ENCODE measurements around the gene MMP25.

The MMP25 gene

GRCh38 chr16:3045758-3046640, at the start of gene MMP25:
TSS of gene MMP25 (plus strand) at chr16:3046561. CDS start at chr16:3046918, 357 bp downstream.
- DNase-seq (ENCODE audit: low read depth in 3 of 3), result no peak

GRCh38 chr16:2999929-3000328, 46.4 kb upstream of the MMP25 start:
- DNase-seq (ENCODE audit: low read depth in 3 of 3), result no peak

GRCh38 chr16:3000540-3000939, 45.8 kb upstream of the MMP25 start:
- DNase-seq (ENCODE audit: low read depth in 3 of 3), result no peak

GRCh38 chr16:3001316-3001715, 45.0 kb upstream of the MMP25 start:
- DNase-seq (ENCODE audit: low read depth in 3 of 3), result no peak

GRCh38 chr16:3003582-3004270, 42.6 kb upstream of the MMP25 start:
- DNase-seq (ENCODE audit: low read depth in 3 of 3), result peak; percentile 82 to 95 (median 92)

GRCh38 chr16:3004319-3004718, 42.0 kb upstream of the MMP25 start:
- DNase-seq (ENCODE audit: low read depth in 3 of 3), result no peak

GRCh38 chr16:3004781-3005284, 41.5 kb upstream of the MMP25 start:
- no peak for DNase-seq (ENCODE audit: low read depth in 3 of 3)

GRCh38 chr16:3007059-3007956, 39.1 kb upstream of the MMP25 start:
- no peak for DNase-seq (ENCODE audit: low read depth in 3 of 3)

- no peak for DNase-seq (ENCODE audit: low read depth in 3 of 3)
Measured at GRCh38 chr16:3007957-3008689, 38.2 kb upstream of the MMP25 start.

GRCh38 chr16:3008690-3009037, 37.7 kb upstream of the MMP25 start:
- DNase-seq (ENCODE audit: low read depth in 3 of 3), result no peak

GRCh38 chr16:3009568-3010390, 36.6 kb upstream of the MMP25 start:
- no peak for DNase-seq (ENCODE audit: low read depth in 3 of 3)

- no peak for DNase-seq (ENCODE audit: low read depth in 3 of 3)
Measured at GRCh38 chr16:3010510-3010909, 35.9 kb upstream of the MMP25 start.

GRCh38 chr16:3012246-3012645, 34.1 kb upstream of the MMP25 start:
- no peak for DNase-seq (ENCODE audit: low read depth in 3 of 3)

GRCh38 chr16:3012828-3013420, 33.4 kb upstream of the MMP25 start, which contains the start of gene CLDN9:
TSS of gene CLDN9 (plus strand) at chr16:3012923. CDS start at chr16:3013363, 440 bp downstream.
- DNase-seq (ENCODE audit: low read depth in 3 of 3), result no peak

GRCh38 chr16:3013491-3013951, 32.8 kb upstream of the MMP25 start:
- DNase-seq (ENCODE audit: low read depth in 3 of 3), result no peak

- DNase-seq (ENCODE audit: low read depth in 3 of 3), result no peak
Measured at GRCh38 chr16:3013998-3014690, 32.2 kb upstream of the MMP25 start.

GRCh38 chr16:3014971-3015370, 31.4 kb upstream of the MMP25 start:
- no peak for DNase-seq (ENCODE audit: low read depth in 3 of 3)

- DNase-seq (ENCODE audit: low read depth in 3 of 3), result no peak
Measured at GRCh38 chr16:3015865-3016521, 30.4 kb upstream of the MMP25 start.

GRCh38 chr16:3017344-3017743, 29.0 kb upstream of the MMP25 start:
- DNase-seq (ENCODE audit: low read depth in 3 of 3), result no peak

Measured in stimulated activated CD4-positive, alpha-beta T cell treated with anti-CD3 and anti-CD28 coated beads, TNF-alpha, amount 100 ng/mL, for 4 hours (primary cell).